Measurements from ENCODE around the gene OTUD3.

DNA sequence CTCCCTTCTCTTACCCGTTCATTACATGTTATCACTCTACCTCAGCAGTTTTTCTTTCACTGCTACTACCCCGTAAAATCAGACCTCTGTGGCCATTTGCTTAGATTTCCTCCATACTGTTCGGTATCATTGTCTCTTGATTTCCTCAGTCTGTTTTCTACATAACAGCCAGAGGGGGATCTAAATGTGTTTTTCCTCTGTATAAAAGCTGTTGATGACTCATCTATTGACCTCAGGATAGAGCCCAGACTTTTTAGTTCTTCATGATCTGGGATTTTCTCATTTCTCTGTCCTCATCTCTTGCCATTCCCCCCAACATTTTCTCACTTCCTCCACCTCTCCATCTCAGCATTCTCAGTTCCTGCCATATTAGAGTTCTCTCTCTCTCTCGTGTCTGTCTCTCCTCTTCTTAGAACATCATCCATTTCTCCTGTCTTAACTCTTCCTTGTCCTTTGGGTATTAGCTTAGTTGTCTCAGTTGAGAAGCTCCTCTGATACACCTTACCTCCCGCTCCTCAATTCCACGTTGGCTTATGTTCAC, 10.5 kb downstream of the OTUD3 start:
- TF ChIP-seq, protein P1, sequence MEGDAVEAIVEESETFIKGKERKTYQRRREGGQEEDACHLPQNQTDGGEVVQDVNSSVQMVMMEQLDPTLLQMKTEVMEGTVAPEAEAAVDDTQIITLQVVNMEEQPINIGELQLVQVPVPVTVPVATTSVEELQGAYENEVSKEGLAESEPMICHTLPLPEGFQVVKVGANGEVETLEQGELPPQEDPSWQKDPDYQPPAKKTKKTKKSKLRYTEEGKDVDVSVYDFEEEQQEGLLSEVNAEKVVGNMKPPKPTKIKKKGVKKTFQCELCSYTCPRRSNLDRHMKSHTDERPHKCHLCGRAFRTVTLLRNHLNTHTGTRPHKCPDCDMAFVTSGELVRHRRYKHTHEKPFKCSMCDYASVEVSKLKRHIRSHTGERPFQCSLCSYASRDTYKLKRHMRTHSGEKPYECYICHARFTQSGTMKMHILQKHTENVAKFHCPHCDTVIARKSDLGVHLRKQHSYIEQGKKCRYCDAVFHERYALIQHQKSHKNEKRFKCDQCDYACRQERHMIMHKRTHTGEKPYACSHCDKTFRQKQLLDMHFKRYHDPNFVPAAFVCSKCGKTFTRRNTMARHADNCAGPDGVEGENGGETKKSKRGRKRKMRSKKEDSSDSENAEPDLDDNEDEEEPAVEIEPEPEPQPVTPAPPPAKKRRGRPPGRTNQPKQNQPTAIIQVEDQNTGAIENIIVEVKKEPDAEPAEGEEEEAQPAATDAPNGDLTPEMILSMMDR (IDR thresholded peaks at IDR 0.05; ENCODE audit: insufficient read depth, low read length, poor library complexity, severe bottlenecking), result no peak
- TF ChIP-seq EZH2phosphoT487 (conservative IDR thresholded peaks at IDR 0.05; ENCODE audit: low read length), result no peak
